ENCODE results near the gene TENM4.

GRCh38 chr11:79414644-79415317 is 26.0 kb downstream of the TENM4 start:
- no peak for TF ChIP-seq CTCF (tag by site-specific recombination; IDR thresholded peaks at IDR 0.05)
- no peak for TF ChIP-seq ZBTB7A (tag by site-specific recombination; IDR thresholded peaks at IDR 0.05; ENCODE audit: low read depth)
- no peak for TF ChIP-seq REST (tag by site-specific recombination; IDR thresholded peaks at IDR 0.05)
- TF ChIP-seq ZNF214 (tag by site-specific recombination; IDR thresholded peaks at IDR 0.05; ENCODE audit: borderline replicate concordance): no peak
- no peak for TF ChIP-seq MZF1 (tag by site-specific recombination; IDR thresholded peaks at IDR 0.05; ENCODE audit: borderline replicate concordance)
- TF ChIP-seq ZIC2 (tag by site-specific recombination; IDR thresholded peaks at IDR 0.05): no peak
- TF ChIP-seq ZBTB8A (tag by site-specific recombination; IDR thresholded peaks at IDR 0.05): no peak
